ENCODE data around the gene ULBP2.
"Not testable (repeated sequence)": the region's sequence is repeated elsewhere in the genome, so short reads cannot be mapped to it uniquely, and the experiment has no call there.

ULBP2 gene

DNA sequence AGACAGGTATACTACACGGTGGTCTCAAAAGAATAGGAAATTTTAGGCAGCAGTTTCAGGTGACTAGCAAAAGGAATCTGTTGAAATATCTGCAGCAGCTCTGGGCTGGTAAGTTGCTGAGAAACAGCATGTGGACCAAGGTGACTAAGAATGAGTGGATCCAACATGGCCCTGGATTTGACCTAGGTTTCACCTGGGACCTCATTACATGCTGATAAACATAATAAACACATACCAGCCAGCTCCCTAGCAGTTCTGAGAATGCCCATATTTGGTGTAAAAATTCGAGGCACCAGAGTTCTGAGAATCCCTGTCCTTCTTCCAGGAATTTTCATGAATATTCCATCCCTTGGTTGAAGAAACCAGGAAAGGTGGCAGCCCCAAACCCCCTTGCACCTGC, 11.6 kb downstream of the ULBP2 start:
- not testable (repeated sequence) for H3K9me3 Mint-ChIP-seq; ATAC-seq (replicated peaks); H3K4me1 Mint-ChIP-seq (ENCODE audit: low read depth in 2 of 2); DNase-seq; H3K36me3 Mint-ChIP-seq (ENCODE audit: insufficient read depth); H3K27ac Mint-ChIP-seq
- peak overlapping the region in 1 of 2 donors; percentile 13 for H3K4me3 Mint-ChIP-seq
- peaks cover 70 to 82% of the 10 kb centered on the region in 2 donors for H3K27me3 Mint-ChIP-seq

DNA sequence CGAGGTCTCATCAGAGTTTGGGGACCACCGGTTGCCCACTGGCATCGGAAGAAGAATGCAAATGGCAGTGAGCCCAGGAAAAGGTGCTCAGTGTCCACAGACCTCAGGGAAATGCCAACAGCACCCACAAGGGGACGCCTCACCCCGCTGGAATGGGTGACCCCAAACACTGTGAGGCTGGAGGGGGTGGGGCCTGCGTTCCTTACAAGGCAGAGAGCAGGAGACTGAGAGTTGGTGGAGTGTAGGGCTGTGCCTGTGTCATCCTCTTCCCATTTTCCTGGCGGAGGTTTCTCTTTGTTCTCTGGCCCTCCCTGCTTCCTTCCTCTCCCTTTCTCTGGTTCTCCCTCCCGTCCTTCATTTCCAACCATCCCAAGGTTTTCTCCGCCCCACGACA, 12.1 kb downstream of the ULBP2 start:
- H3K4me3 Mint-ChIP-seq = peak overlapping the region in 1 of 2 donors; percentile 13
- peaks cover 74 to 87% of the 10 kb centered on the region in 2 donors for H3K27me3 Mint-ChIP-seq
- H3K4me1 Mint-ChIP-seq (ENCODE audit: low read depth in 2 of 2); H3K9me3 Mint-ChIP-seq; DNase-seq; H3K36me3 Mint-ChIP-seq (ENCODE audit: insufficient read depth); H3K27ac Mint-ChIP-seq: not testable (repeated sequence)
- ATAC-seq (replicated peaks) = peak; percentile 89

- not testable (repeated sequence) for H3K4me3 Mint-ChIP-seq; H3K4me1 Mint-ChIP-seq (ENCODE audit: low read depth in 2 of 2); H3K36me3 Mint-ChIP-seq (ENCODE audit: insufficient read depth); DNase-seq; H3K9me3 Mint-ChIP-seq; H3K27ac Mint-ChIP-seq
- H3K27me3 Mint-ChIP-seq = peaks cover 76 to 88% of the 10 kb centered on the region in 2 donors
- ATAC-seq (replicated peaks) = peak; percentile 48
Measured at GRCh38 chr6:149954328-149954983, 12.6 kb downstream of the ULBP2 start.

GRCh38 chr6:149954984-149955653, 13.3 kb downstream of the ULBP2 start:
- H3K4me3 Mint-ChIP-seq = peak overlapping the region; percentile 57 to 58
- DNase-seq; H3K27ac Mint-ChIP-seq; H3K4me1 Mint-ChIP-seq (ENCODE audit: low read depth in 2 of 2); H3K36me3 Mint-ChIP-seq (ENCODE audit: insufficient read depth); H3K9me3 Mint-ChIP-seq; ATAC-seq (replicated peaks): not testable (repeated sequence)
- H3K27me3 Mint-ChIP-seq = peaks cover 76 to 88% of the 10 kb centered on the region in 2 donors

- not testable (repeated sequence) for H3K27ac Mint-ChIP-seq; DNase-seq; H3K4me3 Mint-ChIP-seq; H3K4me1 Mint-ChIP-seq (ENCODE audit: low read depth in 2 of 2); H3K9me3 Mint-ChIP-seq; ATAC-seq (replicated peaks); H3K36me3 Mint-ChIP-seq (ENCODE audit: insufficient read depth)
- peaks cover 78 to 88% of the 10 kb centered on the region in 2 donors for H3K27me3 Mint-ChIP-seq
Measured at GRCh38 chr6:149955654-149956317, 14.0 kb downstream of the ULBP2 start.

DNA sequence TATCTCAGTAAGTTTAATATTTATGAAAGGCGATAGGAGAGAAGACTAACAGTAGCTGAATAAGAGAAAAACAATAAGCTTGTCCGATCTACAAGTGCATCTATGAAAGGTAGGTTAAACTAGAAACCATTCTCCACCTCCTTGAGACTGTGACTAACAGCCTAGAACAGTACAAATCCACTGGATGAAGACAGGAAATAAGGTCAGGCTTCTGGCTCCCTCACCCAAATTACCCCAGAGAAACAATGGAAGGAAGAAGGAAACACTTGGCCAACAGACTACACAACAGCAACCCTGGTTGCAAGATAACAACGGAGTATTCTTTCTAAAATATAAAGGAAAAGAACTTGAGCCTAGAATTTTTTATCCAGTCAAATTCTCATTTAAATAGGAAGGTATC, 16.3 kb downstream of the ULBP2 start:
- H3K4me1 Mint-ChIP-seq (ENCODE audit: low read depth in 2 of 2) = peaks cover 9 to 11% of the 10 kb centered on the region in 2 donors
- DNase-seq = not testable (repeated sequence)
- peaks cover 78 to 88% of the 10 kb centered on the region in 2 donors for H3K27me3 Mint-ChIP-seq

DNA sequence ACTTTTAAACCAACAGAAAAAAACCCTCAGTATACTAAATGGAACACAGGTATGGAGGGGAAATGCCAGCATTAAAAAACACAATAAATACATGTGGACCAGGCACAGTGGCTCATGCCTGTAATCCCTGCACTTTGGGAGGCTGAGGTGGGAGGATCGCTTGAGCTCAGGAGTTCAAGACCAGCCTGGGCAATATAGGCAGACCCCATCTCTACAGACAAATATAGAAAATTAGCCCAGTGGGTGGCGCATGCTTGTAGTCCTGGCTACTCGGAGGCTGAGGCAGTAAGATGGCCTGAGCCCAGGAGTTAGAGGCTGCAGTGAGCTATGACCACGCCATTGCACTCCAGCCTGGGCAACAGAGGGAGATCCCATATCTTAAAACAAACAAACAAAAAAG, 18.0 kb downstream of the ULBP2 start:
- not testable (repeated sequence) for H3K4me3 Mint-ChIP-seq; ATAC-seq (replicated peaks); H3K9me3 Mint-ChIP-seq; H3K27ac Mint-ChIP-seq; H3K36me3 Mint-ChIP-seq (ENCODE audit: insufficient read depth); DNase-seq
- H3K4me1 Mint-ChIP-seq (ENCODE audit: low read depth in 2 of 2) = peaks cover 23 to 25% of the 10 kb centered on the region in 2 donors
- peaks cover 88 to 92% of the 10 kb centered on the region in 2 donors for H3K27me3 Mint-ChIP-seq

More for the DNA sequence above, 16.3 kb downstream of the ULBP2 start:
- not testable (repeated sequence) for H3K9me3 Mint-ChIP-seq; H3K36me3 Mint-ChIP-seq (ENCODE audit: insufficient read depth); H3K4me3 Mint-ChIP-seq; ATAC-seq (replicated peaks); H3K27ac Mint-ChIP-seq

- Mint-ChIP-seq H3K36me3 (ENCODE audit: insufficient read depth) (peaks cover 13% of the 10 kb centered on the region), H3K4me1 (ENCODE audit: low read depth in 2 of 2) (peaks cover 26% of the 10 kb centered on the region in 2 donors), H3K4me3 (no peak overlapping the region), H3K27me3 (peaks cover 88 to 92% of the 10 kb centered on the region in 2 donors), H3K27ac (no peak overlapping the region), H3K9me3 (no peaks in the 10 kb centered on the region)
- DNase-seq = no peak
- no peak for ATAC-seq (replicated peaks)
Measured at GRCh38 chr6:149960488-149960887, 18.7 kb downstream of the ULBP2 start.

DNA sequence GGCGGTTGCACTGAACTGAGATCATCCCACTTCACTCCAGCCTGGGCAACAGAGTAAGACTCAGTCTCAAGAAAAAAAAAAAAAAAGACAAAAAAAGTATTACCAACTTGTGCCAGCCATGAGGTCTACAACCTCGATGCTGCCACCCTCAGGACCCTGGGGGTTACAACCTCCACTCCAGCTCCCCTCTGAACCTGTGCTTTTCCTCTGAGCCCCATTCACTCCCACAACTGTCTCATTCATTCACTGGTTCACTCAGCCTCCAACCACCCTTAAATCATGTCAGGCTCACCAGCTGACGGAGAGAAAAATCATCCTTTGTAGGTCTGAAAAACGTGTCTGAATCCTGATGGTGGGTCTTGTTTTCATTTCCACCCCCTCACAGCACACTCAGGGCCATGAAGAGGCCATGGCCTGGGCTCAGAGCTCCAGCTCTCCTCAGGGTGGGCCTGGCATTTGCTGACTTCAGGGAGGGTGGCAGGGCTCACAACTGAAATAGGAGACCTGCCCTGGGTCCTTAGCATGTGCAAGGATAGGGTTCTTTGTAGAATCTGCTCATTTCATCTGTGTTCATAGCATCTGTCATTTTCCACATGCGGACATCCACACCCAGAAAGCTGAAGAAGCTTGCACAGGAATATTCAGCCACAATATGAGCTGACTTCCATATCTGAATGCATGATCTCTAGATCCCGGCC, 20.1 kb downstream of the ULBP2 start:
- Mint-ChIP-seq H3K4me1 (ENCODE audit: low read depth in 2 of 2) (peaks cover 27 to 30% of the 10 kb centered on the region in 2 donors), H3K27me3 (peaks cover 85 to 89% of the 10 kb centered on the region in 2 donors), H3K27ac (no peak overlapping the region), H3K36me3 (ENCODE audit: insufficient read depth) (peaks cover 13% of the 10 kb centered on the region), H3K4me3 (no peak overlapping the region), H3K9me3 (no peaks in the 10 kb centered on the region)
- ATAC-seq (replicated peaks) (peak; percentile 27), DNase-seq (no peak)

DNA sequence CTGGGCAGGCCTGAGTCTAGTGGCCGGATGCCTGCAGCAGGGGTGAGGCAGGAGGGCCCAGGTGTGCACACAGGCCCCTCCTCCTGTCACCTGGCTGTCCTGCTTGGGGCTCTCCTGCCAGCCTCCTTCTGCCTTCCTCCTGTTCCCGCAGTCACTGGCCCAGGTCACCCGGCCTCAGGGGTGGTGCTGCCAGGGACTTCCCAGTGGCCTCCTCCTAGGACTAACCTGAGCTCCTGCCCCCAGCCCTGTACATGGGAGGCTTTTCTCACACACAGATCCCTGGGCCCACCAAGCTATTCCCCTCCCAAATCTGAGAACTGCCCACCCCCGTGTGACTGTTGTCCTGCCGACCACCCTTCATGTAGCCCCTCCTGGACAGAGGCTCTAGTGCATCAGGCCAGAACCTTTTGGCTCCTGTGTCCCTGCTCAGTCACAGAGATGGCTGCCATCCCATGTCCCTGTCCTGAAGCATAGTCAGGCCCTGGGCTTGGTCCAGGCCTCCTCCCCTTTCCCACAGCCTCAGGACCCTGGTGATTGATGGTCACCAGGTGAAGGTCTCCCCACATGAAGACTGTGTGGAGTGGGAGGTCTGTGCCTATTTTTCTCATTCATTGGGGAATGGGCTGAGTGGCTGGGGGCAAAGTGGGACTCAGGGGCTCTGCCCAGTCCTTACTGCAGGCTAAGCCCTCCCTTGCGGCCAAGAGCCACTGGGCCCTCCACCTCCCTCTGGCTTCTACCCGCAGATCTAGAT, 20.8 kb downstream of the ULBP2 start:
- Mint-ChIP-seq H3K4me1 (ENCODE audit: low read depth in 2 of 2) (peaks cover 27 to 30% of the 10 kb centered on the region in 2 donors), H3K27me3 (peaks cover 88 to 96% of the 10 kb centered on the region in 2 donors), H3K36me3 (ENCODE audit: insufficient read depth) (peaks cover 13% of the 10 kb centered on the region), H3K27ac (peak overlapping the region in 1 of 2 donors; percentile 81), H3K9me3 (no peaks in the 10 kb centered on the region), H3K4me3 (peak overlapping the region; percentile 86 to 92)
- DNase-seq (no peak), ATAC-seq (replicated peaks) (no peak)

DNA sequence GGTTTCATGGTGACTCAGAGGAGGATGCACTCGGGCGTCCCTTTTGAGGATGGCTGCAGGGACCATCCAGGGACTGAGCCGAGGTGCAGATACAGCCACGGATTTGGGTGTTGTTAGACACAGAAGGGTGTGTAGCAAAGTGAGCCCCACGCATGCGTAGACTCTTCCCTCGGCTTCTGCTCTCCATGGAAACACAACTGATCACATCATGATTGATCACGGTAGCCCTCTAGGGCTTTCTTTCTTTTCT, 21.3 kb downstream of the ULBP2 start:
- Mint-ChIP-seq H3K36me3 (ENCODE audit: insufficient read depth) (peaks cover 13% of the 10 kb centered on the region), H3K9me3 (no peaks in the 10 kb centered on the region), H3K4me1 (ENCODE audit: low read depth in 2 of 2) (peaks cover 27 to 30% of the 10 kb centered on the region in 2 donors), H3K27me3 (peaks cover 88 to 96% of the 10 kb centered on the region in 2 donors), H3K4me3 (peak overlapping the region; percentile 86 to 92), H3K27ac (peak overlapping the region; percentile 46 to 81)
- ATAC-seq (replicated peaks) (peak; percentile 19), DNase-seq (no peak)

DNA sequence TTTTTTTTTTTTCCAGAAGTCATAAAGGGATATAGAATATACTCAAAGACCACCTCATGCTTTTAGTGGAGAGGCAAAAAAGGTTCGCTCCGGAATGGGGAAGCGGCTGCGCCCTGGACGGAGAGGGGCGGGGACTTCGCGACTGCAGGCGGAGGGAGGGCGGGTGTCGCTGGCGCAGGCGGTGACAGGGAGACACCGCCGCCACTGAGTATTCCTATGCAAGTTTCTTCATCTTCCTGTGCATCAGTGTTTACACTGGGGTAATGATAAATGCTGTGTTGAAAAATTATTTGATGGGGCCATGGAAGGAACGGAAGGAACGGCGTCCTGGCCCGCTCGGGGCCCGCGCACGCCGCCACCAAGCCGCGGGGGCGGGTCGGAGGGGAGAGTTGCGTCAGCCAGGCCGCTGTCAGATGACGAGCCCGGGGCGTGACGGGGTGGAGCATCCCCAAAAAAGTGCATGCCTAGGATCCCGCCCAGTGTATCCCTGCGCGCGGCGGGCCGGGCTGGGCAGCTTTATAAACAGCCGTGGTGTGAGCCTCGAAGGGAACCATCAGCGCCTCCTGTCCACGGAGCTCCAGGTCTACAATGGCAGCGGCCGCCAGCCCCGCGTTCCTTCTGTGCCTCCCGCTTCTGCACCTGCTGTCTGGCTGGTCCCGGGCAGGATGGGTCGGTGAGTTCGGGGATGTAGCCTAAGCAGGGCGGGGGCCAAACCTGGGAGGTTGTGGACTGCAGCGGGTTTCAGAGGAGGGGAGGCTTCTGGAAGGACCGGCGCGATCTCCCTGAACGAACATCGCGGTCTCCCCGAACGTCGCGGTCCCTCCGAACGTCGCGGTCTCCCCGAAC, 21.9 kb downstream of the ULBP2 start, which contains the start of gene ULBP1:
Gene ULBP1 (plus strand): TSS at position 482 of the 846 bp plus-strand sequence. CDS start 107 bp downstream, at position 589.
- Mint-ChIP-seq H3K9me3 (no peaks in the 10 kb centered on the region), H3K36me3 (ENCODE audit: insufficient read depth) (peaks cover 13% of the 10 kb centered on the region), H3K27ac (peak within 1 kb of the TSS; percentile 81), H3K4me3 (peak within 1 kb of the TSS; percentile 86 to 92), H3K4me1 (ENCODE audit: low read depth in 2 of 2) (peaks cover 27 to 30% of the 10 kb centered on the region in 2 donors), H3K27me3 (peaks cover 87 to 96% of the 10 kb centered on the region in 2 donors)
- peak; percentile 56 to 58 (median 58) for DNase-seq
- peak; percentile 72 for ATAC-seq (replicated peaks)
